ENCODE results near the gene KRCC1.
"Not testable (repeated sequence)": the region's sequence is repeated elsewhere in the genome, so short reads cannot be mapped to it uniquely, and the experiment has no call there.

KRCC1 gene

DNA sequence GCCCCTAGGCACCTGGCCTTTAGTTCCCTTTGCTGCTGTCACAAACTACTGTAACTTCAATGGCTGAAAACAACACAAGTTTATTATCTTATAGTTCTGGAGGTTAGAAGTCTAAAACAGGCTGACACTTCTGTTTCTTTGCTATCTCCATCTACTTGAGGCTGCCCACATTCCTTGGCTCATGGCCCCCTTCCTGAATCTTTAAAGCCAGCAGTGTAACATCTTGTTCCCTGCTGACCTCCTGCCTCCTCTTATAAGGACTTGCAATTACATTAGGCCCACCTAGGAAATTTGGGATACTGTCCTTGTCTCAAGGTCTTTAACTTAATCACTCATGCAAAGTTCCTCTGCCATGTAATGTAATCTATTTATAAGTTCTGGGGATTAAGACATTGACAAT, 18.6 kb upstream of the KRCC1 start:
- no peak for DNase-seq

DNA sequence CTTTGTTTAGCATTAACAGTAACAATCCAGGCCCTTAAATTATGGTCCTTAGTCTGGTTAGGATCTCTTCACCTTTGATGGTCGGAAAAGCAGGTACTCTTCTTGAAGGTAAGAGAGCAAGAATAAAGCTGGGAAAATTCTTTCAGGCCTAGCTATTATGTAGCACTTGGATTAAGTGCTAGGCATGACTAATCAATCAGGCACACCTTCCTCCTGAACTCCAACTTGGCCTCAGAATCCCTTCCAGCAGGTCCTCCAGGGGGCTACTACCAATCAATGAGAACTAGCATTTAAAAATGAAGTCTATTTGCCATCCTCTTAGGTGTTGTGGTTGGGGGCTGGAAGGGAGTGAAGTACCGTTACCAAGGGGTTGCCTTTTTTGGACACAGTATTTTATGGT, 15.8 kb upstream of the KRCC1 start:
- no peak for DNase-seq

DNA sequence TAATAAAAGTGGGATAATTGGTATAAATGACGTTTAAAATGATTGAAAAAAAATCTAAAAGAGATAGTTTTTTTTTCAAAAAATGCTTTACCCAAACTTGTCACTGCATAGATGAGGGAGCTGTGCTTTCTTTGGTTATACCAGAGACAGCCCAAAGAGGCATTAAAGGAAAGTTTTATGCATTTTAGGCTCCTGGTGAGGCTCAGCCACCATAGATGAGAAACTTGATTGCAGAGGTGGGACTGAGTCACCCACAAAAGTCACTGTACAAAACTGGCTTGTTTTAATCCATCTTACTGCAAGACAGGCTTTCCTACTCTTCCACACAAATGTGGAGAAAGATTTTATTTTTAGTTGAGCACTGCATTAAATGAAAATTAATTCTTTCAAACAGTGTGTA, 14.5 kb upstream of the KRCC1 start:
- DNase-seq = no peak

DNA sequence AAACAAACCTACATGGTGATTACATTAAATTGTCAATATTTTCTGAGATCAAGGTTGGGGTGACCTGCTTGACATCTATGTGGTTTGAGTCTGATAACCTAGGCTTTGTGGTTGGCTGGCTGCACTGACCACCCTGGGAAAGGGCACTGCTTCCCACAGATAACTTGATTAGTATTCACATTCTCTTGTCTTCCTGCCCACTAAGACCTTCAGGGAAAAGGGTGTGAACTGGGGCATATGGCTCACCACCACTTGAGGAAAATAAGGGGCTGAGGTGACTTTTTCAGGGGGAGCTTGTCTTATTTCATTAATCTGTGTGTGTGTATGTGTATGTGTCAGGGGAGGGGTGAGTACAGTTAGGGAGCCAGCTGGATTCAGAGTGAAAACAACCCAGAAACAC, 13.5 kb upstream of the KRCC1 start:
- DNase-seq = no peak

DNA sequence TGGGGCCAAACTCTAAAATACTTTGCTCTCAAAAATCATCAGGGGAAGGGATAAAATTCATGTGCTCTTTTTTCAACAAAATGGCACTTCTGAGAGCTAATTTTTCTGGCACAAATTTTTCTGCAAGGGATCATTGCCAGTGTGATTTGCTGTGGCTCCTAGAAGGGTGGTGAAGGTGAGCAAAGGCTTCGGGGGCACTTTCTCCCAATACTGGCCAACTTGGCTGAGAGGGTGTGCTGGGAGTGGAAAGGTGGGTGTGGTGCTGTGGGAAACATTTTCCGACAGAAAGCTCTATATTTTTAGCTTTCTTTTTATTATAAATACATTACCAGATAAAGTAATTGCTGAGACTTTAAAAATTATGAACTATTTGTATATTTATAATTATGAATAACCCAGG, 12.5 kb upstream of the KRCC1 start:
- no peak for DNase-seq

DNA sequence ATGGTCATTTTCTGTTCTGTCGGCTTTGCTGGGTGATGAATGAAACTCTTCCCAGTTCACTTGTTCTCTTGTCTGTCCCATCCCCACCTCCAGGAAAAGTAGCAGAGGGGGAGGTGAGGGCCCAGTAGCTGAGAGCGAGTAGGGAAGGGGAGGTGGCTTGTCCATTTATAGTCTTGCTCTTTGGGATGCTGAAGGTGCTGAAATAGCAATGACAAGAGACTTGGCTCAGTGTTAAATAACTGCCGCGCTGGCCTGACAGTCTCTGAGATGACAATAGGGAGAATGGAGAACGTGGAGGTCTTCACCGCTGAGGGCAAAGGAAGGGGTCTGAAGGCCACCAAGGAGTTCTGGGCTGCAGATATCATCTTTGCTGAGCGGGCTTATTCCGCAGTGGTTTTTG, 12.0 kb upstream of the KRCC1 start, which contains the start of gene SMYD1:
TSS of gene SMYD1 (plus strand) at position 228 of the 400 bp plus-strand sequence. CDS start at position 268, 40 bp downstream.
- DNase-seq = no peak

DNA sequence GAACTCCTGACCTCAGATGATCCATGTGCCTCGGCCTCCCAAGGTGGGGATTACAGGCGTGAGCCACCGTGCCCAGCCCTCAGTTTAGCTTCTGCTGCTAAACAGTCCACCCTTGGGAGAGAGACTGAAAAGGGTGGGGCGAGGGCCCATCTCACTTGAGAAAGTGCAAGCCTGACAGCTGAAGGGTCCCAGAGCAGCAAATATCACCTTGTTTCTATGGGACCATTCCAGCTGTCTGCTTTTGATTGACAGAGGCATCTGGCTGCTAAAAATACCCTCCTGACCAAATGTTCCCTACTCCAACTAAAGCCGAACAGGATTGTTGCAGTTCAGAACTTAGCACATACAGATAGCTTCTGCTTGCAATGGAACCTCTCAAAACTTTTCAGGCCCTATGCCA, 11.6 kb upstream of the KRCC1 start:
- DNase-seq = no peak

DNA sequence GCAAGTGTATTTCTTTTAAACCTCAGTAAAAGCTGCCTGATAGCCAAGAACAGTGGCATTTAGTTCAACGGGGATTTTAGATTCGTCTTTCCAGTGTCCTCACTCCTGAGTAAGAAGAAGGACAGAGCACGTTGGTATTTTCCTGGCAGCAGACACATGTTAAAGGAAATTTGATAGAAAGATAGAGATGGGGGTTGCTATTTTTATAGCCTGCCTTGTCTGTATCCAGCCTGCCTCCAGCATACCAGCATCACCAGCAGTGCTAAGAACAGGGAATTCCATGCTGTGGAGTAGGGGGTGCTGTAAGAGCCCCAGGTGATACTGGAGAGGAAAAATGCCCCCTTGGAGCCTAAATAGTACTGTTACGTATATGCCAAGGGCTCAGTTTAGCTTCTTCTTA, 11.0 kb upstream of the KRCC1 start:
- no peak for DNase-seq

DNA sequence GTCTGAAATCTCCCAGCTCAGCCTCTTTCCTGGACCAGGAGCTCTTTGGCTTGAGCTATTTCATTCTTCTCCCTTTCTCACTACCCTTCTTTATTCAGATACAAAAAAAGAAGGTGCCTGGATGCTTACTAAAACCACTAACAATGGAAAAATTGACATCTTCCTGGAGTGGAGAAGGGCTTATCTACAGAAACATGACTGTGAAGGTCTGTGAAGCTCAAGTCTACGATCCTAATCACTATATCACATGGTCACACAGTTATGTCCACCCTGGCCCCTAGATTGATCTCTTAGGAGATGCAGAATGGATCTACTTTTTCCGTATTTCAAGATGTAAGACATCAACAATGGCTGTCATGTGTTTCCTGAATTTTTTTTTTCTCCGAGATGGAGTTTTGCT, 5.7 kb upstream of the KRCC1 start:
- DNase-seq = no peak

DNA sequence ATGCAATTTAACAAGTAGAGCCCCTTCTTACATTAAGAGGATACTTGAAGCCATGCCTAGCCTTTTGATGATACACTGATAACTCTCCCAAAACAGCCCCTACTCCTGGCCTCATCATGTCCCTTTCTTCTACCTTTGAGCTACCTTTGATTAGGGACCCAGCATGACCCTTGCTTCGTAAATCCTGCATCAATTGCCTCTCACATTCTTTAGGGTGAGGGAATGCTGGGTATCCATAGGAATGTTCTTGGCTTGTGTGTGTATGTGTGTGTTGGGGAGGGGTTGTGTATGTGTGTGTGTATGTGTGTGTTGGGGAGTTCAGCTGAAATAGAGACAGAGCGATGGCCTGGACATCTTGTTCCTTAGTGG, 5.3 kb upstream of the KRCC1 start:
- DNase-seq = no peak

DNA sequence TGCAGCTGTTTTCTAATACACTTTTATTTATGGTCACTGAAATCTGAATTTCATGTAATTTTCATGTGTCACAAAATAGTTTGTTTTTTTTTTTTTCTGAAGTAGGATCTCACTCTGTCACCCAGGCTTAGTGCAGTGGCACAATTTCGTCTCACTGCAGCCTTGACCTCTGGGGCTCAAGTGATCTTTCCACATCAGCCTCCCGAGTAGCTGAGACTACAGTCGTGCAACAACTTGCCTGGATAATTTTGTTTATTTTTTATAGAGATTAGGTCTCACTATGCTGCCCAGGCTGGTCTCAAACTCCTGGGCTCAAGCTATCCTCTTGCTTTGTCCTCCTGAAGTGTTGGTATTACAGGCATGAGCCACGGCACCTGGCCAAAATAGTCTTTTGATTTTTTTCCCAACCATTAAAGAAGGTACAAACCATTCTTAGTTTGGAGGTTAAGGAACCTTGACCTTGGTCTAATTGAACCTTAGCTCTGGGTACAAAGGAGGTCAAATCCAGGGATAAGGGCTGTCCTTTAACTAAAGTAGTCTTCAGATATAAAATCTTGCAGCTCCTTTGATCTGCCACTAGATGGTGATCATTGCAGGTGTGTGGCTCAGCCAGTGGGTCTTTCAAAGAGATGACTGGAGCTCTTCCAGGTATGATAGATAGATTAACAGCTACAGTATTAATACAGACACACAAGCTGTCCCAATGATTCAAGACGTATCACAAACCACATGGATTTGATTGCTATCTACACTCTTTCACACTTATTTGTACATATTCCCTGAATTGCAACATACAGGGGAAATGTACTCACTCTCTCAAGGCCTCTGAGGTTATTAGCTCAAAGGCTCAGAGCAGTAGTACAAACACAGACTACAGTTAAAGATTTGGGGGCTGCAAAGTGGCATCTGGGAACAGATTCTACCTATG, 4.7 kb upstream of the KRCC1 start:
- peak; percentile 62 for DNase-seq

DNA sequence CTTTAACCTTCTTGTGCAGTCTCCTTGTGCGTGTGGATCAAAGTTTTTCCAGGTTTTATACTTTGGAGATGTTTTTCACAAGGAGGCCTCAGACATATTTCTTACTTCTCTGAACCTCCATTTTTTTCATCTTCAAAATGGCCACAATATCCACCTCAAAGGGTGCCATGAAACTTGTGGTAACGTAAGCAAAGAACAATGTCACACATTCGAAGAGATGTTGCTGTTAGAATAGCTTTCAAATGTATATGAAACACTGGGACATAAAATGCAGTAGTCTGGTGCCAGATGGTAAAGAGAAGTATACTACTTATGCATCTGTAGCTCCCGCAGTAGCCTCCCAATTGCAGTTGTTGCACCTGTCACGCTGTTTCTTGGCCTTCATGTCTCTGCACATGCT, 2.6 kb upstream of the KRCC1 start:
- DNase-seq = no peak

DNA sequence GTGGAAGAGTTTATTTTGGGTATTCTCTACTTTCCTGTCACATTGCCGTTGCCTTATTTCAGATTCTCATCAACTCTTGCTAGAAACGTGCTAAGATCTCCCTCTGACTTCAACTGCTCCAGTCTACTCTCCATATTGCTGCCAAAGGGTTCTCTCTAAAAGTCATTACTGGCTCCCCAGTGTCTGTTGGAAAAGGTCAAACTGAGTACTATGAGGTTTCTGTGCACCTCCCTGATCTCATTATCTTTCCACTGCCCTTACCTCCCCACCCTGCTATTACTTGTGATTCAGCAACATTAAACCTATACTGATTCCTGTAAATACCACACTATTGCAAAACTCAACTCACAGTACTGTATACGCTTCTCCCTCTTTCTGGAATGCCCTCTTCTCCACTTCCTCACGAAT, 1.9 kb upstream of the KRCC1 start:
- no peak for DNase-seq

DNA sequence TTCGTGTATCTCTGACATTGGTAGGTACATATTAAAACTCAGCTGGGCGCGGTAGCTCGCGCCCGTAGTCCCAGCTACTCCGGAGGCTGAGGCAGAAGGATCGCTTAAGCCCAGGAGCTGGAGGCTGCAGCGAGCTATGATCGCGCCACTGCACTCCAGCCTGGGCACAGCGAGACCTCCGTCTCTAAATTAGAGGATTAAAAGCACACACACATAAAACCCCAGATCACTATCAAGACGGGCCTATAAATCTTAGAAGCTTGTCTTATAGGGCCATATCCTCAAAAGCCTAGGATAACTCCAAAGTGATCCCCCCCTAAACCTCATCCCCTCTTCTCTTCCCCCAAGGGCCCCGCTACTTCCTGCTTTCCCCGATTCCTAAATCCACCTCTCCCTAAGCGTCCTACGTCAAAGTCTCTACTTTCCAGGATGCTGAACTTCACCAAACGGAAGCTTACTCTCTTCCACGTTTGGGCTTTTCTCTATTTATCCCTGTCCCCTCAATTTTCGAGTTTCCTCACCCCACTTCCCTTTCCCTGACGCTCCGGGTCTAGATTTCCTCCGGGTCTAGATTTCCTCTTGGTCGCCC, 707 bp downstream of the KRCC1 start:
- DNase-seq = peak; percentile 5

DNA sequence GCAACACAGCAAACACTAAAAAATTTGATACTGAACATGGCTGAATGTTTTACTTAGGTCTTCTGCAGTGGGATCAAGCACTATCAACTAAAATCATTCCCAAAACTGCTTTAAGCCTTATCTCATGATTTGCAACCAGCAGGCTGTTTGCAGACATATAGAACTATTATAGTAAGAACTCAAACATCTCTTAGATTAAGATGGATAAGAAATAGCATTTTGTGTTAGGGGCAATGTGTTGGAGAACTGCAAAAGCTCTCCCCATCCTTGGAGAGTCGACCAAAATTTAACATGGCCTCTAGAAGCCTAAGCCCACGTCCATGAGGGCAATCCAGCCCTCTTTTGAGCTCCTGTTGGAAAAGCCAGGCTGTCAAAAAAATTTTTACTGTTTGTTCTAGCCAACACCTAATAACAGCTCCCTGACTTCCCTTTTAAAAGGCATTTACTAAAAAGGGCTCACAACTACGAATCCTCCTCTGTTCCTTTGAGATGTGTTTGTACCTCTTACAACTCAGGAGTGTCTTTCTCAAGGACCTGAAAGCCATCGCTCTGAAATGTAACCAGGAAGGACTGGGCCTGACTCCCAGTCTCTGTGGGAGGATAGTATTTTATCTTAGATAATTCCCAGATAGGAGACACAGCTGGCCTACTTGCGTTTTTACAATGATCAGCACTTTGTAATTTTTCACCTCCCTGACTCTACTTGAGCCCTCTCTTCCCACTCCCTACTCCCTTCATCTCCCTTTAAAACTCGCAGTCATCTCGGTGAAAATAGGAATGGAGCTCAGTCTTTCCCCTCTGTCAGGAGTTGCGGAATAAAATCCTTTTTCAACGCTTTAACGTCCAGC, 1.4 kb downstream of the KRCC1 start:
- no peak for DNase-seq

DNA sequence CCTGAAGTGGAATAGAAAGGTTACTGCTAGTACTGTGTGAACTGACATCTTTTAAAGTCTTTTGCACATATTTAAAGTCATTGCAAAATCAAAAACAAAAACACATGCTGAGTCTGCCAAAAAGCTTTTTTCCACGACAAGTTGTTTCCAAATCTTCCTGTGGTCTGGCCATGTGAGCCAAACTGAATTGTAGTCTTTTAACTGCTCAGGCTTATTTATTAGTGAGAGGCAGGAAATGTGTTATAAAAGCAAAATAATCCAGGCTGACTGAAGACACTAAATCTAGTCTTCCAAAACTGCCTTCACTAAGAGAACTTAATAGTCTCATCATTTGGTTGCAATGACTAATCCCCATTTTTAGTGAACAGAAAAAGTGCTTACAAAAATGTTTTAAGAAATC, 2.3 kb downstream of the KRCC1 start:
- DNase-seq = no peak

DNA sequence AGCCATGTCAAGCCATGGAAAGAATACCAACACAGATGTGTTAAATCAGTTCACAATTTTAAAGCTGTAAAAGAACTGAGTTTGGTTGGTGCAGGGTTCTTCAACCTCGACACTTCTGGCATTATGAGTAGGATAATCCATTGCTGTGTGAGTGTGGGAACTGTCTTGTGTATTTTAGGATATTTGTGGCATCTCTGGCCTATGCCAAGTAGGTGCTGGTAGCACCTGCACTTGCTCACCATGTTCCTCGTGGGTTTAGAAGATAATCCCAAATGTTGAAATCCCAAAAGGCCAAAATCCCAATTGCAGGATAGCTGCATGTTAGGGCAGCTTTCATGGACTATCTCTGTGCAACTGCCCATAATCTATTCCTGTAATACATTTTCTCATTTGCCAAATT, 3.8 kb downstream of the KRCC1 start:
- DNase-seq = no peak

DNA sequence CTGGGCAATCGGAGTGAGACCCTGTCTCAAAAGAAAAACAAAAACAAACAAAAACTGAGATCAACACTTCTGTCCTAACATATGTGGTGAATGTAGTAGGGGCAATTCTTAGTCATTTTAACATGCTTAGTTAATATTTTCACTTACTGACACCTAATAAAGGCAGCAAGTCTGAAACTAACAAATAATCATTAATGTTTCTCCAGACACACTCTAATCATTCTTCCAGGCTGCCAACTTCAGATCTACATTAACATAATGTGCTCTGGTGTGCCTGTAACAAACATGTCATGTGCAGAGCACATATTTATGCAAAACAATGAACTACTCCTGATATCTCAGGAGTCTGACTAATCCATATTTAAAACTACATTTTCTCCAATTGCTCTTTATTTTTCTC, 6.0 kb downstream of the KRCC1 start:
- DNase-seq = no peak

DNA sequence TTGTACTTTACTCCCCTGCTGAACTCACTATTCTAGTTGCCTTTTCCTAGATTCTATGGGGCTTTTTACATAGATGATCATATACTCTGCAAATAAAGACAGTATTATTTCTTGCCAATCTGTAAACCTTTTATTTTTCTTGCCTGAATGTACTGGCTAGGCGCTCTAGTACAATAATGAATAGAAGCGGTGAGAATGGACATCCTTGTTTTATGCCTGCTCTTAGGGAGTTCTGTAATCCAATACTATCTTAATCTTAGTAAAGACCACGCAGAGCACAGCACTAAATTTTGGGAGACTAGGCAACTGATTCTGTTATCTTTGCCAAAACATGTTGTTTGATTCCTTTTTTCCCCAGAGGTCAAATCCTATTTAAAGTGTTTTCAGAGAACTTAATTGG, 7.0 kb downstream of the KRCC1 start:
- no peak for DNase-seq

DNA sequence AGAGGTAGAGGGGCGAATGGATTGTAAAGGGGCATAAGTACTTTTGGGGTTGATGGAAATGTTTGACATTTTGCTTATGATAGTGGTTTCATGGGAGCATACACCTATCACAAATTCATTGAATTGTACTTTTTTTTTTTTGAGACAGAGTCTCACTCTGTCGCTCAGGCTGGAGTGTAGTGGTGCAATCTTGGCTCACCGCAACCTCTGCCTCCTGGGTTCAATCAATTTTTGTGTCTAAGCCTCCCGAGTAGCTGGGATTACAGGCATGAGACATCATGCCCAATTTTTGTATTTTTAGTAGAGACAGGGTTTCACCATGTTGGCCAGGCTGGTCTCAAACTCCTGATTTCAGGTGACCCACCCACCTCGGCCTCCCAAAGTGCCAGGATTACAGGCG, 10.0 kb downstream of the KRCC1 start:
- not testable (repeated sequence) for DNase-seq

DNA sequence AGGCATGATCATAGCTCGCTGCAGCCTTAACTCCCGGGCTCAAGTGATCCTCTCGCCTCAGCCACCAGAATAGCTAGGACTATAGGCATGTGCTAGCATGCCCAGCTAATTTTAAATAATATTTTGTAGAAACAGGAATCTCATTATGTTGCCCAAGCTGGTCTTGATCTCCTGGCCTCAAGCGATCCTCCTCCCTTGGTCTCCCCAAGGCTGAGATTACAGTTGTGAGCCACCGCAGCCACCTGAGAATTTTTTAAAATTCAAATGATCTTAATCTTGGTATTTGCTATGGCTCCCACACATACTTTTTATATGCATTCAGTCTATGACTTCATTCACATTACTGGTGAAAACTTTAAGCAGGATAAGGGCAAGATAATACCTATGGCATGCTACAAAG, 13.1 kb downstream of the KRCC1 start:
- no peak for DNase-seq

DNA sequence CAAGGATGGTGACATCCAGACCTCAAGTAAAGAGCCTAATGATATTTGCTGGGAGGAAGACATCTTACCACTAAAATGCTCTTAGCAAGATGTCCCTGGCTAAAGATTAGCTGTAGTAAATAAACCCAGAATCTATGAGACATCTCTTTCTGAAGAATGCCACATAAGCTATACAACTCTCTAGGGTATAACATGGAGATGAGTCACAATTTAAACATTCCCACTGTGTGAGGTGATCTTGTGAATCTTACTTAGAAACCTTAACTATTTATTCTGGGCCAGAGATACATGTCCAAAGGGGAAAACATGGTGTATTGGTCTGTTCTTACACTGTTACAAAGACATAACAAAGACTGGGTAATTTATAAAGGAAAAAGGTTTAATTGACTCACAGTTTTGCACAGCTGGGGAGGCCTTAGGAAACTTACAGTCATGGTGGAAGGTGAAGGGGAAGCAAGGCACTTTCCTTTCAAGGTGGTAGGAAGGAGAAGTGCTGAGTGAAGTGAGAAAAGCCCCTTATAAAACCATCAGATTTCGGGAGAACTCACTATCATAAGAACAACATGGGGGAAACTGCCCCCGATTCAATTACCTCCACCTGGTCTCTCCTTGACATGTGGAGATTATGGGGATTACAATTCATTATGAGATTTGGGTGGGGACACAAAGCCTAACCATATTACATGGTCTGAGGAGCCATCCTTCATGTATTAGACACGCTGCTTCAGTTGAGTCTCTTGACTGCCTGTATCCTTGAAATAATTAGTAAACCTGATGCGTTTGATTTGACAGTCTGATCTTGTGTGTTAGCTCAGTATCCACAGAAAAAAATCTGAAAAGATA, 17.1 kb downstream of the KRCC1 start:
- no peak for DNase-seq

DNA sequence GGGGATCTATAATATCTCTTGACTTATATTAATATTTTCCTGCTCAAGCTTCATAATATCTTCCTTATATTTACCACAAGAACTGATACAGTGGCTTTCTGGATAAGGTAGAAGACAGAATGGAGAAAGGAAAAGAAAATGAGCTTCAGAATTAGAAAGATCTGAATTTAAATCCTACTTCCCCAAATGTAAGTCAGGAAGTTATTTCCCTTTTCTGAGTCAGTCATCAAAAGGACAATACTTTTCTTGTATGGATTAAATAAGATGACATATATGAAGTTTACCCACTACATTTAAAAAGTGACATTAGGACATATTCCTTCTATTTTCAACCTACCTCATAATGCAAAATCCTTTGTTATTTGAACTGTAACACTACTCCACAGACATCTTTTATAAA, 19.0 kb downstream of the KRCC1 start:
- DNase-seq = no peak
